Mesodermal cell (in vitro differentiated cells): ENCODE measurements around the gene LMAN1L.

ENCODE experiments used
- H3K27ac ChIP-seq: 2 replicates; pipeline ENCODE4 v1.7.0; 2013; ENCODE audit warnings: mild to moderate bottlenecking, low read depth, low read length, moderate library complexity; ENCODE audit not compliant: severe bottlenecking
- H3K36me3 ChIP-seq: 2 replicates; pipeline ENCODE4 v1.7.1; 2013; ENCODE audit warnings: mild to moderate bottlenecking, low read length, moderate library complexity; ENCODE audit not compliant: control insufficient read depth, insufficient read depth
- H3K4me1 ChIP-seq: one replicate; pipeline ENCODE4 v1.7.1; 2013; ENCODE audit warnings: mild to moderate bottlenecking, low read length; ENCODE audit not compliant: insufficient read depth, control insufficient read depth, poor library complexity, severe bottlenecking
- H3K4me3 ChIP-seq: 2 replicates; pipeline ENCODE4 v1.7.0; 2013; ENCODE audit warnings: low read length, control low read depth, mild to moderate bottlenecking; ENCODE audit not compliant: insufficient read depth, poor library complexity, severe bottlenecking; ENCODE audit errors: extremely low read depth
- H3K9me3 ChIP-seq: 2 replicates; pipeline ENCODE4 v1.7.1; 2013; ENCODE audit warnings: mild to moderate bottlenecking, low read length, moderate library complexity; ENCODE audit not compliant: control insufficient read depth
- WGBS, 2 experiments: methylation state at CpG; one replicate each; pipeline ENCODE4 v1.1.5; 2013; ENCODE audit warnings: missing lambda C conversion rate in 2 of 2; ENCODE audit not compliant: insufficient coverage in 2 of 2; 5-methylcytosine and 5-hydroxymethylcytosine counted together

Gene LMAN1L

DNA sequence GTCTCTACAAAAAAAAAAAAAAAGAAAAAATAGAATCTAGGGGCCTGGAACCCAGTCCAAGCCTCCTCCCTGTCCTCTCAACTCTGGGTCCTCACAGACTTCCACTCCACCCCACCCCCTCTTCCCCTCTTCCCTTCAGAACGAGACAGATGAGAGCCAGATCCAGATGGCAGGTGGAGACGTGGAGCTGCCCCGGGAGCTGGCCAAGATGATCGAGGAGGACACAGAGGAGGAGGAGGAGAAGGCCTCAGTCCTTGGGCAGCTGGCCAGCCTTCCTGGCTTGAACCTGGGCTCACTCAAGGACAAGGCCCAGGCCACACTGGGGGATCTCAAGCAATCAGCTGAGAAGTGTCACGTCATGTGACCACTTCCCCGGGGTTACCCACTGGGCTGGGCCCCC is 17.4 kb downstream of the LMAN1L start:
- Histone ChIP-seq H3K4me1 (no peaks in the 10 kb centered on the region), H3K27ac (no peak overlapping the region), H3K4me3 (no peak overlapping the region), H3K36me3 (no peaks in the 10 kb centered on the region), H3K9me3 (no peaks in the 10 kb centered on the region)
- WGBS, 2 experiments: 80 to 93% methylated on average over 3 to 5 of the region's 6 CpGs

DNA sequence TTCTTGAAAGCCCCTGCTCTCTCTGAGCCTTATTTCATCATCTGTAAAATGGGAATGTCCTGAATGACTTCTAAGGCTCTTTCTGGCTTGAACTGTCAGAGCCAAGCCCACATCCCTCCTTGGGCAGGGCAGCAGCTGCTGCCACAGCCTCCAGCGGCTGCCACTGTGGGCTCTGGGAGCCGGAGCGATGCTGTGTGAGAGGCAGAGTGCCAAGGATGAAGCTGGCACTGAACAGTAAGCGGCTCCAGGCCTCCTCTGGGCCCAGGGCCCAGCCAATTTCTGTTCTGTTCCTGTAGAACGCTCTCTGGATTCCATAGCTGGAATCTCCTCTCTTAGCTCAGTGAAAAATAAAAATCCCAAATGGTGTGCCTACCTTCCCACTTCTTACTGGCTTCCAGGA is 18.2 kb downstream of the LMAN1L start:
- Histone ChIP-seq H3K4me3 (no peak overlapping the region), H3K36me3 (no peaks in the 10 kb centered on the region), H3K9me3 (no peaks in the 10 kb centered on the region), H3K27ac (no peak overlapping the region), H3K4me1 (no peaks in the 10 kb centered on the region)
- 92 to 93% methylated on average over 5 of the region's 5 CpGs for WGBS, 2 experiments

DNA sequence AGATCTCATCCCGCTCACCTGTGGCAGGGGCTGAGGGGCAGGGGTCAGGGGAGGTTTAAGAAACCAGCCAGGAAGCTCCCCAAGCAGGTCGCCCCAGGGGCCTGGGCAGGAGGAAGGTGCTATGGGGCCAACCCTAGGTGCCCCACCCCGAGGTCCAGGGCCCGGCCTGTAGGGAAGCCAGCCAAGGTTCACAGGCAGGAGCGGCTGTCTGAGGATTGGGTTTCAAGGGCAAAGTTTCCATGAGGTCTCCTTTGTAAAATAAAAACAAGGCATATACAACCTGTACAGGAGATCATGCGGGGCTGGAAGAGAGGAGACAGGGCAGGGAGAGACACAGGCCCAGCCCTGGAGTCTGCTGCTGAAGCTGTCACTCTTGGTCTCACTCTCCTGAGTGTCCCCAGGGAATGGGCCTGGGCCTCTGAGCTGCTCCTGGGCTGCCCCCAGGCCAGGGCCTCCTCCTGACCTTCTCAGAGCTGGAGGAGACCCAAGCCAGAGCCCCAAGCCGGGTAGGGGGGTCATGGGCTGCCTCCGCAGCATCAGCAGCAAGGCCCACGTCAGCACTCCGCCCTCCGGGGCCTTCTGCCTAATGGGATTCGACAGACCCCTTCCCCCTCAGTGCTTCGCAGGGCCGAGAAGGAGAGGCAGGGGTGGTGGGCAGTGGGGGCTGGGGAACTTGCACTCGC is 19.3 kb downstream of the LMAN1L start:
- WGBS, 2 experiments: 79 to 90% methylated on average over 10 to 12 of the region's 15 CpGs
- Histone ChIP-seq H3K36me3 (no peaks in the 10 kb centered on the region), H3K4me3 (no peak overlapping the region), H3K9me3 (no peaks in the 10 kb centered on the region), H3K4me1 (no peaks in the 10 kb centered on the region), H3K27ac (no peak overlapping the region)

DNA sequence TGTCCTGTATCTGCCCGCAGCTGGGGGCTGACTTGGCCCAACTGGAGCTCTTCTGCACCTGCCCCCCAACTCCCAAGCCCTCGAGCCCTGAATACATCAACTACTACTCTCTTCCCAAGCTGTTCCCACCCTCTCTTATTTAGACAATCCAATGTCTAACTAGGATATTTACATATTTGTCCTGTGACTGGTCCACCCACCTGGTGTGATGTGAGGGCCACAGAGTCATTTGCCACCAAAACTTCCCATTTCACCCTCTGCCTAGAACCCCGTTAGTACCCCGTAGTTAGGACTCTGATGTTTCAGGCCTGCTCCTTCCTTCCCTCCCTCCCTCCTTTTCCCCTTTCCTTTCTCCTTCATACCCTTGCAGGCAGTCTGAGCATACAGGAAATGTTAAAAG is 20.2 kb downstream of the LMAN1L start:
- Histone ChIP-seq H3K4me3 (no peak overlapping the region), H3K4me1 (no peaks in the 10 kb centered on the region), H3K9me3 (no peaks in the 10 kb centered on the region), H3K27ac (no peak overlapping the region), H3K36me3 (no peaks in the 10 kb centered on the region)
- 76 to 98% methylated on average over 4 of the region's 4 CpGs for WGBS, 2 experiments

DNA sequence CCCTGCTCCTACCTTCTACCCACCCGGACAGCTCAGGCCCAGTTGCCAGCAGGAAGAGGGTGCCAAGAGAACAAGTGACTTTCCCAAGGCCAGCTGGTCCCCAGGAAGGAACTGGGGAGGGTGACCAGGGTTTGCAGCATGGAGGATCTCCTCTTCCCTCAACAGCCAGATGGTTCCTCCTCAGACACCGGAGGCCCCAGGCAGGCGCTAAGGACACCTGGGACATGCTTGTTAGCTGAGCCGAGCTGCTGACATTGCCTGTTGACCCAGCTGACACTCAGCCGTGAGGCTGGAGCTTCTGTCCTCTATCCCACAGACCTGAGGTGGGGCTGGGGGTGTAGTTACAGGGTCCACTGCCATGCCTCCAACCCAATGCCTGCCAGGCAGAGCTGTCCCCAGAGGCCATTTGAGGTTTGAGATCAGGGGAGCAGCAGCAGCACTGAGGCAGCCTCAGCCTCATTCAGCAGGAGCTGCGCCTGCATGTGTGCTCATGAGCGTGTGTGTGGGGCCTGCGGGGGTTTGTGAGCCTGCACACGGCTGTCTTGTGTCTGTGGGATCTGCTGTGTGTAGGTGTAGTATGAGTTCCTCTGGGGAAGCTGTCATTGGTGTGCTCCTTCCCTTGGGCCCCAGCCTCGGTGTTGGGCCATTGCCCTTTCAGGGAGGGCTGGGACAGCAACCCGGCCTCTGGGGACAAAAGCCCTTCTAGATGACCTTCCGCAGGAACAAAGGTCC is 20.9 kb downstream of the LMAN1L start:
- 90% methylated on average over 6 to 10 of the region's 12 CpGs for WGBS, 2 experiments
- Histone ChIP-seq H3K4me3 (no peak overlapping the region), H3K36me3 (peaks cover 5% of the 10 kb centered on the region), H3K27ac (no peak overlapping the region), H3K9me3 (no peaks in the 10 kb centered on the region), H3K4me1 (no peaks in the 10 kb centered on the region)

DNA sequence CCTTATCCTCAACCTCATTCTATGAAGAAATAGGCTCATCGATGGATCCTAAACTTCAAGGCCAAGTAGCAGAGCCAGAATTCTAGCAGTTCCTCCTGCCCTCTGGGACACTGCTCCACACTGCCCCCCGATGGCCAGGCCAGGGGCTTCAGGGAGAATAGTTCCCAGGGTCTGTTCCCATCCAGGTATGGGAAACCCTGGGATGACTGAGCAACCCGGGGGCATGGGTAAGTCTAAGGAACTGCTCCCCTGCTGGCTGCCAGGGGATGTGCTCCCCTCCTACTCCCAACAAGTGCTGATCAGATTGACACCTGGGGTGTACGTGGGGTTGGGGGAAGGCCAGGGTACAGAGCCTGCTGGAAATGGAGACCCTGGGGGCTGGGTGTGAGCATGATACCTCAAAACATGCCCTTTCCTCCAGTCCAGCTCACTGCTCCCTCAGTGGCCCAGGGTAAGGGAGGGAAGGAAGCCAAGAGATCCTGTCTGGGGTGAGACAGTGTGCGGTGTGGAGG is 22.7 kb downstream of the LMAN1L start:
- no peaks in the 10 kb centered on the region for H3K4me1 ChIP-seq
- peaks cover 13% of the 10 kb centered on the region for H3K36me3 ChIP-seq
- WGBS, 2 experiments: 50 to 75% methylated on average over 2 of the region's 5 CpGs
- no peak overlapping the region for H3K4me3 ChIP-seq
- no peaks in the 10 kb centered on the region for H3K9me3 ChIP-seq
- no peak overlapping the region for H3K27ac ChIP-seq

DNA sequence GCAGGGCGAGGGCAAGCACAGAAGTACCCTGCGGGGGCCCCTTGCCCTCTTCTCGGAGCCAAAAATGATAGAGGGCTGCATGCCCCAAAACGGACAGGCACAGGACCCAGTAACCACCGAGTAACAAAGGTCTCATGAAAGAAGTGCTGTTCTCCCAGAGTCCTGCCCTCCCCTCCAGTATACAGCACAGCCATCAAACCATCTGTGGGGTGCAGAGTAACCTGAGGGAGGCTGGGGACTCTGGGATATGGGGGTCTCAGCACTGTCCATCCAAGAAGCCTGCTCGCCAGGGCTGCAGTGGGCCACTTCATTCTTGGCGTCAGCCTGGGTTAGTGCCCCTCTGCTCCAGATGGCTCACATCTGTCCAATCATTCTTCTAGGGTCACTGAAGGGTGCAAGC is 24.2 kb downstream of the LMAN1L start:
- Histone ChIP-seq H3K9me3 (no peaks in the 10 kb centered on the region), H3K4me3 (no peak overlapping the region), H3K27ac (no peak overlapping the region), H3K4me1 (peaks cover 3% of the 10 kb centered on the region), H3K36me3 (peaks cover 16% of the 10 kb centered on the region)
- WGBS, 2 experiments: 82 to 92% methylated on average over 6 to 7 of the region's 7 CpGs

DNA sequence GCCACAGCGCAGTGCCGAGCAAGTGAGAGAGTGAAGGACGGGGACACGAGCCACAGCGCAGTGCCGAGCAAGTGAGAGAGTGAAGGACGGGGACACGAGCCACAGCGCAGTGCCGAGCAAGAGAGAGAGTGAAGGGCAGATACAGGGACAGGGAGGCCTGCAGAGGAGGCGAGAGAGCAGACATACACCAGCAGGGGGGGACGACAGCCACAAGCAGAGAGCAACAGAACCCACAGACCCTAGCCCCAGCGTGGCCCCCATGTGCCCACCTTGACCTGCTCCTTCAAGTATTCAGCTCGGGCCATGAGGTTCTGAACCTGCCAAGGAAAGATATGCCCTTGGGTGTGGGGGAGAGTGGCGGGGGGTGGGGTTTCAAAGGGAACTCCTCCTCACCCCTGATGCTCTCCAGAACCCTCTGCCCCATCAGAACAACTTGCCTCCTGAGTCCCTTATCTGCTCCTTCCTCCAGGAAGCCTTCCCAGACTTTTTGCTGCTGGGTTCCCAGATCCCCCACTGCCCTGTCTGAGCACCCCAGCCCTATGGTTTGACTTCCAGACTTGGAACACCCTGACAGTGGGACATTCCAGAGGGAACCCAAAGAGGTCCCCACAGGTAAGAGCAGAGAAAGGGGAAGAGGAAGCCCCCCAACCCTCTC is 25.0 kb downstream of the LMAN1L start:
- Histone ChIP-seq H3K9me3 (no peaks in the 10 kb centered on the region), H3K4me1 (peaks cover 3% of the 10 kb centered on the region), H3K27ac (no peak overlapping the region), H3K36me3 (peaks cover 17% of the 10 kb centered on the region), H3K4me3 (no peak overlapping the region)
- WGBS, 2 experiments: 87 to 89% methylated on average over 12 to 13 of the region's 15 CpGs

DNA sequence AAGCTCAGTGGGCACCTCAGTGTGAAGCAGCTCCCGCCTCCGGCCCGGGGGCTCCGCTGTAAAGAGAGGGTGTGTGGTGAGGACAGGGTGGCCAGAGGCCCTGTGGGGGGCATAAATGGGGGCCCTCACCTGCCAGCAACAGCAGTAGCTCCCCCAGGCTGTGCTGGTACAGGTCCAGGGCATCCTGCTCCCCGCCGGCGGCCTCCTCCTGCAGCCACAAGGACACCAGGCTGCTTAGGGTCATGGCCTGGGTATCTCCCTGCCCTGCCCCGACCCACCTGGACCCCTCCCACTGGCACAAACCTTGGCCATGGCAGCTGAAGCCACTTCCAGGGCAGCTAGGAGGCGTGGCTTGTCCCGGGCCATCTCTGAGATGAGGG is 25.5 kb downstream of the LMAN1L start:
- Histone ChIP-seq H3K9me3 (no peaks in the 10 kb centered on the region), H3K4me1 (peaks cover 3% of the 10 kb centered on the region), H3K36me3 (peaks cover 17% of the 10 kb centered on the region), H3K27ac (no peak overlapping the region), H3K4me3 (no peak overlapping the region)
- 95% methylated on average over 3 of the region's 10 CpGs; no CpG with 5 or more reads in 1 of the 2 experiments for whole genome bisulfite sequencing, 2 experiments

DNA sequence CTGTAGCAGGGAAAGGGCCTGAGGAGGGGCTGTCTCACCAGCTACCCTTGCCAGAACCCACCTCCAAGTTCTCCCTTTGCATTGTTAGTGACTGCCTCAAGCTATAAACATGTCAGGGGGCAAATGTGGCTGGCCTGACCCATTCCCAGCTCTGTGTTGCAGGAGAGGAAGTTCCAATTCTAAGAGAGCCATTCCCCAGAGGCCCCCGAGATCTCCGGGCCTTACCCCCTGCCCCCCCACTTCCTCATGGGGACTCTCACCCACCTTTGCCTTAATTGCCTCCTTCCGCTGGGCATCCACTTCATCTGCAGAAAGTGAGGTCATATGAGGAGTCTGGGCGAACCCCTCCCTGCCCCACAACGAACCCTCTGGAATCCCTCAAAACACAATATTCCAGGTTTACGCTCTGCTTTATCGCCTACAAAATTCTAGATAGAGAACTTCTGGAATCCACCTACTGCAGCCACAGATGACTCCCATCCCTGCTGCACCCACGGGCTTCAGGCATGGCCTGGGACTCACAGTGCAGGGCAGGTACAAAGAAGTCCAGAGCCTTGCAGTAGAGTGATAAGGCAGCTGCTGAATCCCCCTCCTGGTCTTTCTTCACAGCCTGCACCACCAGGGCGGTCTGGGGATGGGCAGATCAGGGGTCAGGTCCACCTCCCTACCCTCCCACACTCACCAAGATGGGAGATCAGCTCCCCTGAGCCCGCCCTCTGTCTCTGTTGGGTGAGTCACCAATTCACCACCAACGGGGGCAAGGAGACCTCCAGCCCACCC is 26.3 kb downstream of the LMAN1L start:
- no peak overlapping the region for H3K4me3 ChIP-seq
- H3K9me3 ChIP-seq: no peaks in the 10 kb centered on the region
- peaks cover 17% of the 10 kb centered on the region for H3K36me3 ChIP-seq
- peaks cover 9% of the 10 kb centered on the region for H3K4me1 ChIP-seq
- H3K27ac ChIP-seq: no peak overlapping the region
- 92% methylated on average over 8 to 11 of the region's 11 CpGs for WGBS, 2 experiments
